Measurements from ENCODE around the gene RASAL2. TPM values are rescaled to one million over a fixed set of nuclear protein-coding genes. Genes with fewer than 3 reads are reported as not detected.

The RASAL2 gene
- total RNA-seq, 1 donor from 2014 or later = 7.7 TPM

DNA sequence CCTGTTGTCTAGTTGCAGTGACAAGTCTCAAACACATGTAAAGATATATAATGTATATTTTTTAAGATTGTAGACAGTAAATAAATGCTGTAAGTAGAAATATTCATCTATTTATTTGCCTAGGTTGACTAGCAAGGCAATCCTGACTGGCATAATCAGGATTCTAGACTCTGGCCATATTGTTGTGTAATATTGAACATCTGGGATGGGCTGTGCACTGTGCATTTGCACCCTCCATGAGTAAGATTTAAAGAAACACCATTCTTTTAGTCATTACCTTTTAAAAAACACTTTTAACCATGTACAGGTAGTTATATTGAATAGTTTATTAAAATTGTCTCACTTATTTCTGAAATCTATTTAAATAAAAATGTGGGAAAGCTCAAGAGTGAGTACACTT, 32.4 kb downstream of the RASAL2 start:
- no peak overlapping the region for H3K4me3 ChIP-seq (ENCODE audit: low read depth, low read length)
- no peak for DNase-seq (ENCODE audit: low read depth)
- TF ChIP-seq, protein P1, sequence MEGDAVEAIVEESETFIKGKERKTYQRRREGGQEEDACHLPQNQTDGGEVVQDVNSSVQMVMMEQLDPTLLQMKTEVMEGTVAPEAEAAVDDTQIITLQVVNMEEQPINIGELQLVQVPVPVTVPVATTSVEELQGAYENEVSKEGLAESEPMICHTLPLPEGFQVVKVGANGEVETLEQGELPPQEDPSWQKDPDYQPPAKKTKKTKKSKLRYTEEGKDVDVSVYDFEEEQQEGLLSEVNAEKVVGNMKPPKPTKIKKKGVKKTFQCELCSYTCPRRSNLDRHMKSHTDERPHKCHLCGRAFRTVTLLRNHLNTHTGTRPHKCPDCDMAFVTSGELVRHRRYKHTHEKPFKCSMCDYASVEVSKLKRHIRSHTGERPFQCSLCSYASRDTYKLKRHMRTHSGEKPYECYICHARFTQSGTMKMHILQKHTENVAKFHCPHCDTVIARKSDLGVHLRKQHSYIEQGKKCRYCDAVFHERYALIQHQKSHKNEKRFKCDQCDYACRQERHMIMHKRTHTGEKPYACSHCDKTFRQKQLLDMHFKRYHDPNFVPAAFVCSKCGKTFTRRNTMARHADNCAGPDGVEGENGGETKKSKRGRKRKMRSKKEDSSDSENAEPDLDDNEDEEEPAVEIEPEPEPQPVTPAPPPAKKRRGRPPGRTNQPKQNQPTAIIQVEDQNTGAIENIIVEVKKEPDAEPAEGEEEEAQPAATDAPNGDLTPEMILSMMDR (conservative IDR thresholded peaks at IDR 0.05; ENCODE audit: low read depth, low read length) = no peak

DNA sequence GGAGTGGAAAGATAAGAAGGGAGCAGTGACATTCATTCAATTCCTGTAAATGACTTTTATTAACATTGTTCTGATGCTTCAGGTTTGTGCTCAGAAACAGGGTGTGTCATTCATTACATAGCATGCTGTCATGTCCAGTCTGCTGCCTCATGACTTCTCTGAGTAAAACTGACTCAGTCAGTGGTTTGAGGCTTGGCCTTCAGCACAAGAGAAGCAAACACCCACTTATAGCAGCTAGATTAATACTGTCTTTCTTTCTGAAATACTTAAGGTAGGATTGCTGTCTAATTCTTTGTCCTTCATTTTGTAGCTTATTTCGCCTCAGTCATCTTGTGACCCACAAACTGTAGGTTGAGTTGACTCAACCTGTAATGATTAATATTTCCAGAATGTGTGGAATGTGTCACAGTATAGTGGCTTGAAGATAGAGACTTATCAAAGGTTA, 32.9 kb downstream of the RASAL2 start:
- TF ChIP-seq, protein P1 (conservative IDR thresholded peaks at IDR 0.05; ENCODE audit: low read depth, low read length) = no peak
- H3K4me3 ChIP-seq (ENCODE audit: low read depth, low read length) = peak overlapping the region; percentile 11

DNA sequence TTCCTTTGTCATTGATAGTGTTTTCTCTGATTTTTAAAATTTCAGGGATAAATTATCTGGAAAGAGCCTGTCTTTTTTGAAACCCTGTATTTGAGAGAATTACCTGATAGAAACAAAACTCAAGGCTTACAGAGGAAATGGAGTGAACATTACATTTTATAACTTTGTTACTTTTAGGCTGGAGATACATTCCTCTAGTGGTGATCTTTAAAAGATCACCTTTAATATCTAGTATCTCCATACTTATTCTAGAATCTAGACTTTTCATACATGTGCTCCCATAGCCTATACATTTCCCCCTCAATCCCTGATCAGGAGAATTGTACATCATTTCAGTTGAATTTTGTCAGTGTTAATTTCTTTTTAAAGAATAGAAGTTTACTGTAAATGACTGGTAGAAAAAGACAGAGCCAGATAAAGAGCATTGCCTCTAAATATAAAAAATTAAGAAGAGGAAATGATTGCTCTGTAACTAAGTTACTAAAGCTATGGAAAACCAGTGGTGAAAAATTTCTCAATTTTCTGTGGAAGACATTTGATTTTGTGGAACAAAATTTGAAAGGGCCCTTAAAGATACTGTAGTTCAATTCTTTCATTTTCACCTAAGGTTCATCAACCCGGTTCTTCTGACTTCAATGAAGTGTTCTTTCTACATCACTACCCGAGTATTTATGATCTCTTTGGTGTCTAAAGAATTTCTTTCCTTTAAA, 33.7 kb downstream of the RASAL2 start:
- TF ChIP-seq, protein P1 (conservative IDR thresholded peaks at IDR 0.05; ENCODE audit: low read depth, low read length) = no peak
- no peak for DNase-seq (ENCODE audit: low read depth)
- peak overlapping the region; percentile 11 for H3K4me3 ChIP-seq (ENCODE audit: low read depth, low read length)

More for the DNA sequence above, 32.9 kb downstream of the RASAL2 start:
- DNase-seq (ENCODE audit: low read depth) = peak; percentile 85

DNA sequence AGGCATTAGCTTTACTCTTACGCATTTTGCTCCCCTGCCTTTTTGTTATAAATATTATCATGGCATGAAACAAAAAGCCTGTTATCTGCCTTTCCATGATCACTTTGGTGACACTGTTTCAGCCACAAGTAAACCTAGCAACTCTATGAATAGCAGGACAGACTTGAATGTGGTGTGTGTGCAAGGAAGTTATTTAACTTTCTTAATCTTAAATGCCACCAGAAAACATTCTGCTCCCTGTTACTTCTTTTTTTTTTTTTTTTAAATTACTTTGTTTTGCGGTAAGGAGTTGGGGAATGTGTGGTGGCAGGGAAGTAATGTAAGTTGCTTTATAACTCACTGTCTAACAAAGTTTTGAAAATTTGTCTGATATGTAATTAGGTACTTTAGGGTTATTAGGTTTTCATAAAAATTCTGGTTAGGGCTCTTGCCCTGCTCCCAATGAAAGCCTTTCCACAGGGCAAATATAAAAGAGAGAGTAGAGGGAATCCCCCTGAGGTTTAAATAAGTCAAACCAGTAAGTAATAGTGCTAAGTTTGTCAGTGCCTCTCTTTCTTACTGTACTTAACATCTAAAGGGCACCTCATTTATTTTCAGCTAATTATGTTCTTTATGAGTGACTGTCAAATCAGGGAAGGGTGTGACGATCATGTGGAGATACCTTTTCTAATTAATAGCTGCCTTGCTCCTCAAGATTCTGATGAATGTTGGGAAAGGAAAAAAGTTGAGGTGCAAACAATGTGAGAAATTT, 39.5 kb downstream of the RASAL2 start:
- TF ChIP-seq, protein P1 (conservative IDR thresholded peaks at IDR 0.05; ENCODE audit: low read depth, low read length) = no peak
- H3K4me3 ChIP-seq (ENCODE audit: low read depth, low read length) = no peak overlapping the region
- no peak for DNase-seq (ENCODE audit: low read depth)

DNA sequence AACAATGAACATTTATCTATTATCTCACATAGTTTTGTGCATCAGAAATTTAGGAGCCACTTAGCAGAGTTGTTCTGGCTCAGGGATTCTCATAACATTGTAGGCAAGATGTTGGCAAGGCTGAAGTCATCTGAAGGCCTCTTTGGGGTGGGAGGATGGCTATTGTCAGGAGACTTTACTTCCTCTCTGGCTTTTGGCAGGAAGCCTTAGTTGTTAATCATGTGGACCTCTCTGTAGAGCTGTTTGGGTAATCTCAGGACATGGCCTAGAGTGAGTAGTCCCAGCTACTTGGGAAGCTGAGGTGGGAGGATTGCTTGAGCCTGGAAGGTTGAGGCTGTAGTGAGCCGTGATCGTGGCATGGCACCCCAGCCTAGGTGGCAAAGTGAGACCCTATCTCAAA, 40.2 kb downstream of the RASAL2 start:
- H3K4me3 ChIP-seq (ENCODE audit: low read depth, low read length) = no peak overlapping the region
- DNase-seq (ENCODE audit: low read depth) = peak; percentile 63
- TF ChIP-seq, protein P1 (conservative IDR thresholded peaks at IDR 0.05; ENCODE audit: low read depth, low read length) = no peak

DNA sequence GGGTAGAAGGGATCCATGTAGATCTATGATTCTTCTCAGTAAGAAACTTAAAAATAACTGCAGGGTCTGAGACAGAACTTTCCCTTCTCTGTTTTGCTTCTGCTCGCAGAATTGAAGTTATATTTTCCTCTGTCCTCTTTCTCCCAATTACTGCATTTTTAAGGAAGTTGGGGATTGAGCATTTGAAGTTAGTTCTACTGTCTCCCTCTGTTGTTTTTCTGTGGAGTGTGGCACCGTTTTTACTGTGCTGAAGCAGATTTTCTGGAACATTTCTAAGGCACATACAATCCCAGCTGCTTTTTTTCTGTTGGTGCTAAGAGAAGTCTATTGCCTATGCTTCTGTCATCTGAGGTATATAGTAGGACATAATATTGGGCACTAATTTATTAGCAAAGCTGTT, 43.3 kb downstream of the RASAL2 start:
- no peak for DNase-seq (ENCODE audit: low read depth)
- TF ChIP-seq, protein P1 (conservative IDR thresholded peaks at IDR 0.05; ENCODE audit: low read depth, low read length) = no peak
- no peak overlapping the region for H3K4me3 ChIP-seq (ENCODE audit: low read depth, low read length)

Data from epithelial cell of proximal tubule (primary cell).